A673 (cell line): ENCODE measurements around the gene TRPM6.

ENCODE experiments used
- CTCF ChIP-seq: fragments of 300-800, 200-600 bp; sonication (generic); conservative IDR thresholded peaks from 2 replicates; pipeline ENCODE4 v1.5.1; 2017; ENCODE audit warnings: low read depth, mild to moderate bottlenecking, antibody characterized with exemption, low read length, moderate library complexity, mixed read lengths
- EZH2 ChIP-seq: fragments of 200-600 bp; sonication (generic); IDR thresholded peaks from 2 replicates; pipeline ENCODE4 v1.6.1; 2017; ENCODE audit warnings: borderline replicate concordance, low read depth, mild to moderate bottlenecking, mixed read lengths, antibody characterized with exemption, low read length; ENCODE audit not compliant: poor library complexity, severe bottlenecking

- TF ChIP-seq CTCF (no peak), EZH2 (no peak)
Measured at GRCh38 chr9:74762950-74763349, 124.8 kb downstream of the TRPM6 start.
